ENCODE results near the gene AGXT.
"Not testable (repeated sequence)": the region's sequence is repeated elsewhere in the genome, so short reads cannot be mapped to it uniquely, and the experiment has no call there.

Gene AGXT

DNA sequence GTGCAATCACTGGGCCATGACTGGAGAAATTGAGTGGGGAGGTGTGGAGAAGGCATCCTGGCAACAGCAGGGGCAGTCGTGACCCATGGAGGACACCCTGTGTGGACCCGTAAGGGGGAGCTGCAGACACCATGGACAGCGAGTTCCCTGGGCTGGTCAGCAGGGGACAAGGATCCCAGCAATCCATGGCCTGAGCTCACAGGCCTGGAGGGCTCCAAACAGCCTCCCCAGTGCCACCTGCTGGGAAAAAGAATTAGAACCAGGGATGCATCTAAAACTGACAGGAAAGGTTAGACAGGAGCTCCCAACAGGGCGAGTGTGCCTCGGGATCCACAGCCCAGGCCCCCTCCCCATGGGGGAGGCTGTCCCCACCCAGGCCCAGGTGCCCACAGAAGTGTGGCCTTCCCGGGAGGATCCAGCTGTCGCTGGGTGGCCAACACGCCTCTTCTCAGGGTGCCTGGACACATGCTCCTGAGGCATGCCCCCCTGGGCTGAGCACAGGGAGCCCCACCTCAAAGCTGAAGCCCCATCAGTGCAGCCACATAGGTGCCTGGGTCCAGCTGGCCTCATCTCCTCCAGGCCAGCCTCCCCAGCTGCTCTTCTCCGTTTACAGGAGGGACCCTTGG is 28.1 kb upstream of the AGXT start:
- DNase-seq, result peak; percentile 31

DNA sequence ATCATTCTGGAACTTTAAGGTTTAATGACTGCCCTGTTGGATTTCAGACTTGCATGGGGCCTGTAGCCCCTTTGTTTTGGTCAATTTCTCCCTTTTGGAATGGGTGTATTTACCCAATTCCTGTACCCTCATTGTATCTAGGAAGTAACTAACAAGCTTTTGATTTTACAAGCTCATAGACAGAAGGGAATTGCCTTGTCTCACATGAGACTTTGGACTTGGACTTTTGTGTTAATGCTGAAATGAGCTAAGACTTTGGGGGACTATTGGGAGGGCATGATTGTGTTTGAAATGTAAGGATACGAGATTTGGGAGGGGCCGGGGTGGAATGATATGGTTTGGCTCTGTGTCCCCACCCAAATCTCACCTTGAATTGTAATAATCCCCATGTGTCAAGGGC is 22.3 kb upstream of the AGXT start:
- DNase-seq, result not testable (repeated sequence)

DNA sequence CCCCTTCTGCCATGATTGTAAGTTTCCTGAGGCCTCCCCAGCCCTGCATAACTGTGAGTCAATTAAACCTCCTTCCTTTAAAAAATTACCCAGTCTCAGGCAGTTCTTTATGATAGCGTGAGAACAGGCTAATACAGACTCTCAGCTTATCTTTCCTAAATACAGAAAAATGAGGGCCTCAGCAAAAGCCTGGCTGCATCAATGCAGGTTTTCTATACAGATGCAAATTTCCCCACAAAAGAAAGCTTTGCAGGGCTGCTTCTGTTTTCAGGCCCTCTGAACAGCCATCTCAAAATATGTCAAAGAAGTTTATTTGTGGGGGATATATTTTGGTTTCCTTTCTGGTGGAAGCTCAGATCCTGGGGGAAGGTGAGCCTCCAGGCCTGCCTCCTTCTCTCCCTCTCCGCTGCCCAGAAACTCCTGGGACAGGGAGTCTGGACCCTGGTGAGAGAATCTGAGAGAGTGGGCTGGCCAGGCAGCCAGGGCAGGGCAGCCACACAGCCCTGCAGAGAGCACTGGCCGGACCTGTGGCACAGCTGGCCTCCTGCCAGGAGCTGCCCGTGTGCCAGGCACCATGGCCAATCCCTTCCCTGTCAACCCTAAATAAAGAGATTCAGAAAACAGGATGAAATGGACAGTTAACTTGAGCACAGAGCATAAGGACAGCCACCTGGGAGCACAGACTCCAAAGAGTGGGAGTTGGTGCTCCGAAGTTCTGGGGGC is 21.6 kb upstream of the AGXT start:
- DNase-seq, result no peak

DNA sequence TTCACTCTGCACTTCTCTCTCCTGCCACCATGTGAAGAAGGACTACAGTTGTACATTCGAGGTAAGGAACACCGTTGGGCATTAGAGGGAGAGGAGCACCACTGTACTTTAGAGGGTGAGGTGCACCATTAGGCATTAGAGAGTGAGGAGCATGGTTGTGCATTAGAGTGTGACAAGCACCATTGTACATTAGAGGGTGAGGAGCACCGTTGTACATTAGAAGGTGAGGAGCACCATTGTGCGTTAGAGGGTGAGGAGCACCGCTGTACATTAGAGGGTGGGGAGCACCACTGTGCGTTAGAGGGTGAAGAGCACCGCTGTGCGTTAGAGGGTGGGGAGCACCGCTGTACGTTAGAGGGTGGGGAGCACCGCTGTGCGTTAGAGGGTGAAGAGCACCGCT is 20.8 kb upstream of the AGXT start:
- DNase-seq, result no peak

DNA sequence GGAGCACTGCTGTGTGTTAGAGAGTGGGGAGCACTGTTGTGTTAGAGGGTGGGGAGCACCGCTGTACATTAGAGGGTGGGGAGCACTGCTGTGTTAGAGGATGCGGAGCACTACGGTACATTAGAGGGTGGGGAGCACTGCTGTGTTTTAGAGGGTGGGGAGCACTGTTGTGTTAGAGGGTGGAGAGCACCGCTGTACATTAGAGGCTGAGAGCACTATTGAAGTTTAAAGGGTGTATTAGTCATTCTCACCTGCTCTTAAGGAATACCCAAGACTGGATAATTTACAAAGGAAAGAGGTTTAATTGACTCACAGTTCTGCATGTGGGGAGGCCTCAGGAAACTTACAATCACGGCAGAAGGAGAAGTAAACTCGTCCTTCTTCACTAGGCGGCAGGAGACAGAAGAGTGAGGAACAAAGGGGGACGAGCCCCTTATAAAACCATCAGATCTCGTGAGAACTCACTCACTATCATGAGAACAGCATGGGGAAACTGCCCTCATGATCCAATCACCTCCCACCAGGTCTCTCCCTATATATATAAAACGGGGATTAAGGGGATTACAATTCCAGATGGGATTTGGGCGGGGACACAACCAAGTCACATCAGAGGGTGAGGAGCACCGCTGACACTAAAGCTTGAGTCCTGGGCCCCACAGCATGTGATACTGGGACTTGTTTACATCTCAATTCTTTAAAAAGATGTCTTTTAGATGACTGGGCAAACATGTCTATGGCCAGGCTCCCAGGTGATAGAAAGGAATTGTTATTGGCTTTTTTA is 19.5 kb upstream of the AGXT start:
- no peak for DNase-seq

DNA sequence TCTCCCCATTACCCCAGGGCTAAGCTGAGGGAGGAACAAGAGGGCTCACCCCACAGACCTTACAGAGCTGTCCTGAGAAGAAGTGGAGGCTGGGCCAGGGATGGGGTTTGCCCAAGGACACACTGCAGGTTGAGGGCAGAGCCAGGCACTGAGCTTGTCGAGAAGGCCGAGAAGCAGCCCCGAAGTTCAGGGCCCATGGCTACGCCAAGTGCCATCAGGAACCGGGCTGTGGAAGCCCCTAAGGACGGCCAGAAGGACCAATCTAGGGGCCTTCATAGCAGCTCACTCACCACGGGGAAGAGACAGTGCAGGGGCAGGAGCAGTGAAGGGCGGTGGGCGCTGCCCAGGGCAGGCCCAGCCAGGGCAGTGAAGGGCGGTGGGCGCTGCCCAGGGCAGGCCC is 18.6 kb upstream of the AGXT start:
- DNase-seq, result no peak

DNA sequence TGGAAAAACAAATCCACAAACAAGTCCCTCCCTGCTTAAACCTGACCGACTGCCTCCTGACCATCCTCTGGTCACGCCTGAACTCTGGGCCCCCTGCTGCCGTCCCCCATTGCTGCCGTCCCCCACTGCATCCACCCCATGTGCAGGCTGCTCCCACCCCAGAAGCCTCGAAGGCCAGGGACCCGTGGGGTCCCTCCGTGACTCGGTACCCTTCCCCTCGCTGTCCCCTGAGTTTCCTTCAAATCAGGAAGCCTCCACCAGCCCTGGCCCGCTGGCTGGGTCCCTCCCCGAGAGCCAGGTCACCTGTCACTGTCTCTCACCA is 17.9 kb upstream of the AGXT start:
- no peak for DNase-seq

DNA sequence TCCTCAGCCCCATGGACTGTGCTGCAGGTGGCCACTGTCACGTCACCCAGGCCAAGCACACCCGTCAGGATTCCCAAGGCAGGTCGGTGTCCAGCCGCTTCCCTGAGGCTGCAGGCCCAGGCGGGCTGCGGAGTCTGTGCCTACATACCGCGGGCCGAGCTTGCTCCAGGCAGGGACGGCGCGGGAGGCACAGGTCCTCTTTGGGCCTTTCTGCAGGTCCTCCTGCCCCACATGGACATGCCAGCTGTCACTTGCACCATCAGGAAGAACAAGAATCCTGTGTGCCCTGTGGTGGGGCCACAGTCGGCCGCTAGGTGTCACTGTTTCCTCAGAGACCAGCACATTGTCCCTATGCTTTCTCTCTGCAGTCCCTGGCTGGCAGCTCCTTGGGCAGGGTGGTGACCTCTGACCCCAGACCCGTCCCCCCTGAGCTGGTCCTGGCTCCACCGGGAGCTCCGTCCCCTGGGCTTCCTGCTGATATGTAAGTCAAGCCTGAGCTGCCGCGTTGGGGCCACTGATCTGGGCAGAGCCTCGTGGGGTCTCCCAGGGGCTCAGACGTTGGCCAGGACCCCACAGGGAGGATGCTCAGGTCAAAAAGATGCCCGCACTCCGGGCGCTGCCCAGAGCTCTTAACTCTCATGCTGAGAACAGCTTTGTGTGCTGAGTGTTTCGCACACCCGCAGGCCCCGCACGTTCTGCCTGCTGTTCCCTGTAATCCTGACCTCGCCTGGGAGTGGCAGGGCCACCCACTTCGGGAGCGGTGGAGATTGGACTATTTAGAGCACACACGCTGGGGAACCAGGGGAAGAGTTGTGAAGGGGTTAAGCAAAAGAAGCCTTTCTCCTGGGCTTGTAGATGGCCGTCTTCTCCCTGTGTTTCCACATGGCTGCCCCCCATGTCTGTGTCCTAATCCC is 17.3 kb upstream of the AGXT start:
- DNase-seq, result peak; percentile 72

DNA sequence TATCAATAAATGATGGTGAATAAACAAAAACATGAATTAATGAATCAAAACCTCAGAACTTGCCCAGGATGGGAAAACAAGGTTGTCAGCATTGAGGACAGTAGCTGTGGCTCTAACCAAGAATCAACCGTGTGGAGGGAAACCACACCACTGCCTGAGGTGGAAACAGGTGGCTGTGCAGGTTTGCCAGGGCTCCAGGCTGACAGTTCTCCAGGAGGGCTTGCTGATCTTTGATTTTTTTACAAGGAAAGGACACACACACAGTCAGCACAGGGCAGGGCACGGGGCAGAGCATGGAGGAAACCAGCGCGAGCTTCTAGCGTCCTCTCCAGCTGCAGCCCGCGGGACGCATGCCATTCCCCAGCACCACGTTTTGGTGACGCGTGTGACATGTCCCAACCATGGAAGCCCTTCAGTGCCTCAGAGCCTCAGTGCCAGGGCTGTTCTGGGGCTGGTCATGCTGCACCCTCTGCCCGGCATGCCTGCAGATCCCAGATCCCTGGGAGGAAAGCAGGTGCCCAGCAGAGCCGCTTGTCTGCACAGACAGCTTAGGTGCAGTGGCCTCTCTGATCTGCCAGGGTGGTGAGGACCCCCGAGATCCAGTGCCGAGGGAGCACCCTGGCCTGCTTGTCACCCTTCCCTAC is 15.8 kb upstream of the AGXT start:
- no peak for DNase-seq

DNA sequence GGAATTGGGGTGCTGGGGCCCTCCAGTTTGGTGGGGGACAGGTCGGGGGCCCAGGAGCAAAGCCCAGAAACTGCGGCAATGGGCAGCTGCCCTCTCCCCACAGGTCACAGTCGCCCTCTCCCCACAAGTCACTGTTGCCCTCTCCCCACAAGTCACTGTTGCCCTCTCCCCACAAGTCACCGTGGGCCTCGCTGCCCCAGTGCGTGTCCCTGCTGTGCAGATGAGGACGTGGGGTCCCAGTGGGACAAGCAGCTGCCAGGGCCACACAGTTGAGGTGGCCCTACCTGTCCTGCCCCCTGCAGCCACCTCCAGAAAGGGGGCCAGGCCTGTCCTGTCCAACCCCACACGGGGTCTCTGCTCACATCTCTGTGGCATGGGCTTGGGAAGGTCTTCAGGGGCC is 13.0 kb upstream of the AGXT start:
- DNase-seq, result no peak

DNA sequence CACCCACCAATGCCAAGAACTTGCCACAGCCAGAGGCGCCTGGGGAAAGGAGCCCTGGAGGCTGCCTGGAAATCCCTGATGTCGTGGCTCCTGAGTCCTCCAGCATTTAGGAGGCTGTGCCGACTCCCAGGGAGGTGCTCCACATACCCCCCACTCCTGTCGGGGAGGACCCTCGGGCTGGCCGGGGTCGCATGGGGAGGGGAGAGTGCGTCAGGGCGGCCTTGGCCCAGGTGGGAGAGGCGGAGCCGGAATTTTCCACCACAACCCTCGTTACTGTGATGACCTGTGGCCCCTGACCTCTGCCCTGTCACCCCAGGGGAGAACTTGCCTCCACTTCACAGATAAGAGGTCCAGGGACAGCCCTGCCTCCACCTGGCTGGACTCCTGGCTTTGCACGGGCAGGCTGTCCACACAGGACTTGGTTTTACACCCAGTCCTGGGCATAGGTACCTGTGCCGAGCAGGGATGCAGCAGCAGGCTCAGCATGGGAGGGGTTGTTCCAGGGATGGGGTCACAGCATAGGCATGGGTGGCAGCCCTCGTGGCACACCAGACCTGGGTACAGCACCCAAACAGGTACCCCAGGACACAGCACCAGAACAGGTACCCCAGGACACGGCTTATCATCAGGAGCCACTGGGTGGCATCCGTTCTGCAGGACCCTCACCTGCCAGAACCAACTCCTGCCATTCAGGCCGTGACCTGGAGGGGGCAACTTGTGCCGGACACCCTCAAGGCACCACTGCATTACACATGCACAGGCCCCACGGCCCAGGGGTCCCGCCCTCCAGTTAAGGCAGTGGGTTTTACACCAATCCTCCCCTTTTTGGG is 12.3 kb upstream of the AGXT start:
- no peak for DNase-seq

DNA sequence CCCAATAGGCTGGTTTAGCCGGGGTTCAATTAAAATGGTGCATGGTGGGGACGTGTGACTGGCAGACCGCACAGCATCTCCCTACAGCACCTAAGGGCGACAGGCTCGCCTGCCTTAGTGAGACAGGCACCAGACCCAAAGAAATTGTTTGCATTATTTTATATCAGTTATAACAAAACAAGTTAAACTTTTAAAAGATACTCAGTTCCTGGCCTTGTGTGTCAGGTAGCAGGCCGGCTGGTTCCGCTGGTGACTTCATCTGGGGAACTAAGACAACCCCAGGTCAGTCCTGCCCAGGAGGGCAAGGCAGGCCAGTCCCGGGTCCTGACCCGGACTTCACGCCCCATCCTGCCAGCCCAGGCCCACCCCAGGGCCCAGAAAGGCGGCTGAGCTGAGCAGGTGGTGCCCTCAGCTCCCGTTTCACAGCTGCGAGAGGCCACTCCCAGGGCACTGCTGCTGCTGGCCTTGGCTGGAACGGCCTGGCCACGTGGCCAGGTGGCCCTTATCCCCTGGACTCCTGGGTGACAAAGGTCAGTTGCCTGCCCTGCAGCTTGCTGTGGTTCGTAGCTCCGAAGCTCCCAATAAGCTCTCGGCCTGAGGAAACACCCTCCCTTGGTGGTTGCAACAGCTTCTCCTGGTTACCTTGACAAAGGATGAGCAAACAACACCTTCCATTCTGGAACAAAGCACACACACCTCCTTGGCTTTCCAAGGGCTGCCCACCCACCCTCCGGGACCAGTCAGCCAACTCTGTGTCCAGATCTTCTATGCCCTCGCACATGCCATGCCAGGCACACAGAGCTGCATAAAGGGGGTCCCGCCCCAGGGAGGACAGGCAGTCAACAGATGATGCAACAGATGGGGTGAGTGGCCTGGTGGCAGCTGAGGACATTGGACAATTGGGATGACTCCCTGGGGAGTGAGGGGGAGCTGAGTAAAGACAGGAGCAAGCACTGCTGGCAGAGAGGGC is 11.3 kb upstream of the AGXT start:
- DNase-seq, result no peak

DNA sequence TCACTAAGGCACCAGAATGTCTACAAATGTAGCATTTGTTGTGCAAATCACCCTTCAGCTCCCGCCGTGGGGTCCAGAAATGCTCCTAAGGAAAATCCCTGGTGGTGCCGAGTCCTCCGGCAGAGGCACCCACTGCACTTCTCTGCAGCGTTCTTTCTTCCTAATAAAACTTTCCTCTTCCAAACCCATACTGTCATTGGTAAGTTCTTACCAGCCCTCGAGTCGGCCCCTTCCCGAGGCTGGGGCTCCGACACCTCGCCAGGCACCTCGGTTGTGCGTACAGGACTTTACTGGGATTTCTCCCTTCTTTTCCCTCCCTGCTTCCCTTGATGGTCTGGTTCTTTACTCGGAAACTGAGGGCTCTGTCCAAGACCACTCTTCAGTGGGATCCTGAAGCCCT is 10.3 kb upstream of the AGXT start:
- no peak for DNase-seq

DNA sequence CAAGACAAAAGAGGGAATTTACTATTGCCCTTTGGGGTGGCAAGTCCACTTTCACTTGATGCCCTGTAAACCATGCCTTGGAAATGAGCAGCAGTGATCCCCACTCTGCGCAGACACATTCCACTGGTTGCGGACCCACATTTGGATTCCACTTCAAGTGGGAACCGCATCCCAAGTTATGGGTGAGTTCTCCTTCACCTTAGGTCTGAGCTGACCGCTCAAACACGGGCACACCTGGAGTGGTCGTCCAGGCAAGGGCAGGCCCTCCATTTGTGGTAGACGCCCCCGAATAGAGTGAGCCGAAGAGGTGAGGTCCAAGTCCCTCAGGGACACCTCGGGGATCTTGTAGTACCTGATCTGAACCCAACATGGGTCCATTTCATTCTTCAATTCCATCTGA is 9.8 kb upstream of the AGXT start:
- DNase-seq, result no peak

DNA sequence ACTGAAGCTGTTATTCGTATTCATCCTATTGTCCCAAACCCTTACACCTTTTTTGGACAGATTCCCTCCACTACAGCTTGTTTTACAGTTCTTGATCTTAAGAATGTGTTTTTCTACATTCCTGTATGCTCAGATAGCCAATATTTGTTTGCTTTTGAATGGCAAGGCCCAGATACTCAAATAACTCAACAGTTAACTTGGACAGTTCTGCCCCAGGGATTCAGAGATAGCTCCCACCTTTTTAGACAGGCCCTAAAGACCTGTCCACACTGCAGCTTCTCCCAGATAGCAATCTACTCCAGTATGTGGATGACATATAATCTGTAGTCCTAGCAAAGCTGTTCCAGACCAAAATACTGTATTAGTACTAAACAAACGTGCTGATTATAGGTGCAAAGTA is 7.1 kb upstream of the AGXT start:
- DNase-seq, result no peak

DNA sequence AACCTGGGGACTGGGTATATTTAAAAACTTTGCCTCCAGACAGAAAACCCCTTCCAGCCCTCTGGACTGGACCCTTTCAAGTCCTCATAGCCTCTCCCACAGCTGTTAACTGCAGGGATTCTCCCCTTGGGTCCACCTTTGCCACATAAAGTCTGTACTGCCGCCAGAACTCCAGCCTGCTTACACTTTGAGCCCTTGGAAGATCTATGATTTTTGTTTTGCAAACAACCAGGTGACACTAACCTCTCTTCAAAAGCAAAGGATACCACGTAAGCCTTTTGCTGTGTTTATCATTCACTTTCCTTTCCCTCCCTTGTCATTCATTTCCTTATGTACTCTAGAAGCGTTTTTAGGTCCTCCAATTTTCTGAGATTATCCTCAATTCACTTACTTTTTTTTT is 4.1 kb upstream of the AGXT start:
- DNase-seq, result no peak

DNA sequence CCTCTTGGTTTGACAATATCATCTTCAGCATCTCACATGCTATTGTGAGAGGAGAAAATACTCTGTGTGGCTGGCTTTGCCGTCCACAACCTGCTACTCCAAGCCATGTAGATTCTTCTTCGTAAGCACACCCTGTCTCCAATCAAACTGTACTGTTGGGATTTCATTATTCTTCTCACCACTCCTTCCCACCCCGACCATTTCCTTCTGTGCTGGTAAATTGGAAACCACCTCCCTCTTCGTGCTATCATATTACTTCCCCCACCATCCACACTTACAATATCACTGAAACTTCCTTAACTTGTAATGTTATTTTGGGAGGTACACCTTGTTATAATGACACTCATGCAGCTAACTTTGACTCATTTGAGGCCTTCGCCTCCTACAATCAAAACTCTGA is 3.2 kb upstream of the AGXT start:
- no peak for DNase-seq

DNA sequence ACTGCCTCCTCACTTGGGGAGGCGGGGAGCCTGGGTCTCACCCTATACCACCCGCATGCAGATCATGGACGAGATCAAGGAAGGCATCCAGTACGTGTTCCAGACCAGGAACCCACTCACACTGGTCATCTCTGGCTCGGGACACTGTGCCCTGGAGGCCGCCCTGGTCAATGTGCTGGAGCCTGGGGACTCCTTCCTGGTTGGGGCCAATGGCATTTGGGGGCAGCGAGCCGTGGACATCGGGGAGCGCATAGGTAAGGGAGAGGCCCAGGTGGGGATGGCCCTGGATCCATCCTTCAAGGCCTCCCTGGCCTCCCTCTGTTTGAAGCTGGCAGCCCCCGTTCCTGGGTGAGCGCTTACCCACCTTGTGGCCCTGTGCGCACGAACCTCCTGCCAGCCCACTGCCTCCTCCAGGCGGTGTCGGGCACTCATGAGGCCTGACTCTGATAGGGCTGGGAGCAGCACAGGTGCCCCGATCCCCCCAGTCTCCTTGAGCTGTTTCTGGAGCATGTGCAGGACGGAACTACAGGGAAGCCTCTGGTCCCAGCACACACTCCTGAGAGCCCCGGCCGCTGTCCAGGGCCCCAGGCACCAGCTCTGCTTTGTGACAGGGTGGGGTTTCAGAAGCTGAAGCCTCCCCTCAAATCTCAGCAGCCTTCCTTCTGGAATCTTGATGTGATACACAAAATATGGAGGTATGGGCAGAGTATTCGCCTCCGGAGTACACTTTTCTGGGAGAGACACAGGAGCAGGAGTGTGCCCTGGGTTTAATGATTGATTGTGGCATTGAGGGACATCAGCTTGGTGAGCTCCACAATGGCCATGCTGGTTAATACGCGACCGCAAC is 708 bp downstream of the AGXT start:
- DNase-seq, result no peak

Measured in inflammatory macrophage treated with lipopolysaccharide for 4 hours (primary cell).